ENCODE measurements around the gene PFKFB3.

PFKFB3 gene

GRCh38 chr10:6221192-6221940 is 18.6 kb downstream of the PFKFB3 start (continued):
- TF ChIP-seq ZSCAN16 (tag by site-specific recombination; IDR thresholded peaks at IDR 0.05) (no peak), ZNF280C (tag by site-specific recombination; IDR thresholded peaks at IDR 0.05) (no peak), ZNF114 (tag by site-specific recombination; IDR thresholded peaks at IDR 0.05) (no peak), ZBTB7A (tag by site-specific recombination; IDR thresholded peaks at IDR 0.05; ENCODE audit: low read depth) (no peak), HIC1 (tag by site-specific recombination; IDR thresholded peaks at IDR 0.05) (no peak)
- TF ChIP-seq, protein P1, sequence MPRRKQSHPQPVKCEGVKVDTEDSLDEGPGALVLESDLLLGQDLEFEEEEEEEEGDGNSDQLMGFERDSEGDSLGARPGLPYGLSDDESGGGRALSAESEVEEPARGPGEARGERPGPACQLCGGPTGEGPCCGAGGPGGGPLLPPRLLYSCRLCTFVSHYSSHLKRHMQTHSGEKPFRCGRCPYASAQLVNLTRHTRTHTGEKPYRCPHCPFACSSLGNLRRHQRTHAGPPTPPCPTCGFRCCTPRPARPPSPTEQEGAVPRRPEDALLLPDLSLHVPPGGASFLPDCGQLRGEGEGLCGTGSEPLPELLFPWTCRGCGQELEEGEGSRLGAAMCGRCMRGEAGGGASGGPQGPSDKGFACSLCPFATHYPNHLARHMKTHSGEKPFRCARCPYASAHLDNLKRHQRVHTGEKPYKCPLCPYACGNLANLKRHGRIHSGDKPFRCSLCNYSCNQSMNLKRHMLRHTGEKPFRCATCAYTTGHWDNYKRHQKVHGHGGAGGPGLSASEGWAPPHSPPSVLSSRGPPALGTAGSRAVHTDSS (tag by site-specific recombination; IDR thresholded peaks at IDR 0.05), result no peak

DNA sequence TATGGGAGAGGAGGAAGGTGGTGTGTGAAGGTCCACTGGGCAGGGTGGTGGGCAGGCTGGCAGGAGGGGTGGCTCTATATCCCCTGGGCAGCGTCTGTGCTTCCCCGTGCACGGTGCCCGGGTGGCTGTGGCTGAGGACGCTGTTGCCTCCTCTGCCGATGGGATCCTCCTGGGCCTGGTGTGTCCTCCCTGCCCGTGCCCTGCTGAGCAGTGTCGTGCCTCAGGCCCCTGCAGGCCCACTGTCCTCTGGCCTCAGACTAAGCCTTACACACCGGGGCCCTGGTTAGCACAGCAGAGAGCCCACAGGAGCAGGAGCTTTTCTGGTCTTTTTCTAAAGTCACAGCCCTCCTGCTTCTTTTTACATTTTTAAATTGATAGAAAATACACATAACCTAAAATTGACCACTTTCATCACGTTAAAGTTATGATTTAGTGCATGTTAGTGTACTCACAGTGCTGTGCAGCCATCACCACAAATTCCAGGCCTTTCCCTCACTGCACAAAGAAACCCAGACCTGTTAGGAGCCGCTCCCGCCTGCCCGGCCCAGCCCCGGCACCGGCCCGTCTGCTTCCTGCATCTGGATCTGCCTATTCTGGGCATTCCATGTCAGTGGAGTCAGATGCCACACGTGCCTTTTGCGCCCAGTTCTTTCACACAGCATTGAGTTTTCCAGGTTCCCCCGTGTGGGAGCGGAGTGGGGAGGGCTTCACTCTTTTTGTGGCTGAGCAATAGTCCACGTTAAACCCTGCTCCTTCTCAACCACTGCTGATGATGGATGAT is 19.4 kb downstream of the PFKFB3 start:
- H3K4me1 ChIP-seq (ENCODE audit: control insufficient read depth, insufficient read depth, low read length), result no peaks in the 10 kb centered on the region
- ChIA-PET POLR2A (interaction anchor here (1.2 kb wide), 1 partner anchor 19 kb away, joined by 3 read pairs; the partner anchor contains the start of gene PFKFB3), CTCF (interaction anchor here (0.8 to 1.1 kb wide), 2 partner anchors 20 to 23 kb away, joined by 3 read pairs; partner anchors contain the start of gene PFKFB3)
- H3K36me3 ChIP-seq (ENCODE audit: control insufficient read depth in 2 of 2, insufficient read depth in 1 of 2, low read length in 2 of 2), result peaks cover 22 to 95% of the 10 kb centered on the region in 2 experiments; a peak in 2 of 3 replicates
- TF ChIP-seq, protein P2, sequence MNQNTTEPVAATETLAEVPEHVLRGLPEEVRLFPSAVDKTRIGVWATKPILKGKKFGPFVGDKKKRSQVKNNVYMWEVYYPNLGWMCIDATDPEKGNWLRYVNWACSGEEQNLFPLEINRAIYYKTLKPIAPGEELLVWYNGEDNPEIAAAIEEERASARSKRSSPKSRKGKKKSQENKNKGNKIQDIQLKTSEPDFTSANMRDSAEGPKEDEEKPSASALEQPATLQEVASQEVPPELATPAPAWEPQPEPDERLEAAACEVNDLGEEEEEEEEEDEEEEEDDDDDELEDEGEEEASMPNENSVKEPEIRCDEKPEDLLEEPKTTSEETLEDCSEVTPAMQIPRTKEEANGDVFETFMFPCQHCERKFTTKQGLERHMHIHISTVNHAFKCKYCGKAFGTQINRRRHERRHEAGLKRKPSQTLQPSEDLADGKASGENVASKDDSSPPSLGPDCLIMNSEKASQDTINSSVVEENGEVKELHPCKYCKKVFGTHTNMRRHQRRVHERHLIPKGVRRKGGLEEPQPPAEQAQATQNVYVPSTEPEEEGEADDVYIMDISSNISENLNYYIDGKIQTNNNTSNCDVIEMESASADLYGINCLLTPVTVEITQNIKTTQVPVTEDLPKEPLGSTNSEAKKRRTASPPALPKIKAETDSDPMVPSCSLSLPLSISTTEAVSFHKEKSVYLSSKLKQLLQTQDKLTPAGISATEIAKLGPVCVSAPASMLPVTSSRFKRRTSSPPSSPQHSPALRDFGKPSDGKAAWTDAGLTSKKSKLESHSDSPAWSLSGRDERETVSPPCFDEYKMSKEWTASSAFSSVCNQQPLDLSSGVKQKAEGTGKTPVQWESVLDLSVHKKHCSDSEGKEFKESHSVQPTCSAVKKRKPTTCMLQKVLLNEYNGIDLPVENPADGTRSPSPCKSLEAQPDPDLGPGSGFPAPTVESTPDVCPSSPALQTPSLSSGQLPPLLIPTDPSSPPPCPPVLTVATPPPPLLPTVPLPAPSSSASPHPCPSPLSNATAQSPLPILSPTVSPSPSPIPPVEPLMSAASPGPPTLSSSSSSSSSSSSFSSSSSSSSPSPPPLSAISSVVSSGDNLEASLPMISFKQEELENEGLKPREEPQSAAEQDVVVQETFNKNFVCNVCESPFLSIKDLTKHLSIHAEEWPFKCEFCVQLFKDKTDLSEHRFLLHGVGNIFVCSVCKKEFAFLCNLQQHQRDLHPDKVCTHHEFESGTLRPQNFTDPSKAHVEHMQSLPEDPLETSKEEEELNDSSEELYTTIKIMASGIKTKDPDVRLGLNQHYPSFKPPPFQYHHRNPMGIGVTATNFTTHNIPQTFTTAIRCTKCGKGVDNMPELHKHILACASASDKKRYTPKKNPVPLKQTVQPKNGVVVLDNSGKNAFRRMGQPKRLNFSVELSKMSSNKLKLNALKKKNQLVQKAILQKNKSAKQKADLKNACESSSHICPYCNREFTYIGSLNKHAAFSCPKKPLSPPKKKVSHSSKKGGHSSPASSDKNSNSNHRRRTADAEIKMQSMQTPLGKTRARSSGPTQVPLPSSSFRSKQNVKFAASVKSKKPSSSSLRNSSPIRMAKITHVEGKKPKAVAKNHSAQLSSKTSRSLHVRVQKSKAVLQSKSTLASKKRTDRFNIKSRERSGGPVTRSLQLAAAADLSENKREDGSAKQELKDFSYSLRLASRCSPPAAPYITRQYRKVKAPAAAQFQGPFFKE (tag by site-specific recombination; IDR thresholded peaks at IDR 0.05; ENCODE audit: borderline replicate concordance), result no peak
- TF ChIP-seq ZIC2 (tag by site-specific recombination; IDR thresholded peaks at IDR 0.05) (no peak), ZNF239 (tag by site-specific recombination; IDR thresholded peaks at IDR 0.05) (no peak), ZNF302 (tag by site-specific recombination; IDR thresholded peaks at IDR 0.05; ENCODE audit: low read depth) (no peak), ZNF114 (tag by site-specific recombination; IDR thresholded peaks at IDR 0.05) (no peak), ZNF768 (tag by site-specific recombination; IDR thresholded peaks at IDR 0.05) (no peak), ZNF776 (tag by site-specific recombination; IDR thresholded peaks at IDR 0.05; ENCODE audit: borderline replicate concordance) (no peak)
- no peaks in the 10 kb centered on the region for H3K9me3 ChIP-seq (ENCODE audit: control insufficient read depth, insufficient read depth, low read depth, low read length)
- no peak overlapping the region for H3K27ac ChIP-seq (ENCODE audit: extremely low read depth, low read depth, low read length)
- H3K4me3 ChIP-seq (ENCODE audit: low read depth, low read length), result no peak overlapping the region
